MM.1S (cell line): ENCODE data around the gene NOD1.
"Not testable (repeated sequence)": the region's sequence is repeated elsewhere in the genome, so short reads cannot be mapped to it uniquely, and the experiment has no call there.

Experiments
- DNase-seq: peaks from one replicate; pipeline ENCODE4 v3.0.0-alpha.2; 2015
- H2AFZ ChIP-seq: fragments of 300-600 bp; sonication (generic); 2 replicates; pipeline ENCODE4 v1.6.0; 2016; ENCODE audit warnings: antibody characterized with exemption, low read length
- H3F3A ChIP-seq: fragments of 300-600 bp; sonication (generic); 2 replicates; pipeline ENCODE4 v1.6.1; 2016; ENCODE audit warnings: mild to moderate bottlenecking, antibody characterized with exemption, low read length, moderate library complexity, mixed read lengths; ENCODE audit not compliant: insufficient read depth
- H3K27ac ChIP-seq: fragments of 300-600 bp; sonication (generic); 2 replicates; pipeline ENCODE4 v1.5.1; 2016; ENCODE audit warnings: mild to moderate bottlenecking, low read length
- H3K27me3 ChIP-seq: fragments of 300-600 bp; sonication (generic); replicated peaks from 2 replicates; pipeline ENCODE4 v1.6.0; 2016; ENCODE audit warnings: low read length; ENCODE audit not compliant: insufficient read depth
- H3K36me3 ChIP-seq: fragments of 300-600 bp; sonication (generic); replicated peaks from 2 replicates; pipeline ENCODE4 v1.6.1; 2016; ENCODE audit warnings: mild to moderate bottlenecking, low read length, mixed read lengths; ENCODE audit not compliant: insufficient read depth
- H3K4me1 ChIP-seq: fragments of 300-600 bp; sonication (generic); 2 replicates; pipeline ENCODE4 v1.6.1; 2016; ENCODE audit warnings: low read length, mixed read lengths
- H3K4me2 ChIP-seq: fragments of 300-600 bp; sonication (generic); 2 replicates; pipeline ENCODE4 v1.6.0; 2016; ENCODE audit warnings: low read depth, low read length
- H3K4me3 ChIP-seq: fragments of 300-600 bp; sonication (generic); 2 replicates; pipeline ENCODE4 v1.5.1; 2016; ENCODE audit warnings: low read length, mixed read lengths
- H3K79me2 ChIP-seq: fragments of 300-600 bp; sonication (generic); 2 replicates; pipeline ENCODE4 v1.6.1; 2016; ENCODE audit warnings: mixed run types, low read length, mixed read lengths
- H3K9ac ChIP-seq: fragments of 300-600 bp; sonication (generic); 2 replicates; pipeline ENCODE4 v1.6.1; 2016; ENCODE audit warnings: low read length, mixed read lengths
- H3K9me2 ChIP-seq: fragments of 300-600 bp; sonication (generic); replicated peaks from 2 replicates; pipeline ENCODE4 v1.6.1; 2016; ENCODE audit warnings: mild to moderate bottlenecking, low read length, mixed read lengths; ENCODE audit not compliant: insufficient read depth
- H3K9me3 ChIP-seq: fragments of 300-600 bp; sonication (generic); replicated peaks from 2 replicates; pipeline ENCODE4 v1.6.1; 2016; ENCODE audit warnings: mild to moderate bottlenecking, low read length, mixed read lengths; ENCODE audit not compliant: insufficient read depth
- H4K20me1 ChIP-seq: fragments of 300-600 bp; sonication (generic); 2 replicates; pipeline ENCODE4 v1.6.1; 2016; ENCODE audit warnings: mild to moderate bottlenecking, low read length, moderate library complexity, mixed read lengths; ENCODE audit not compliant: insufficient read depth
- EZH2 ChIP-seq: fragments of 300-600 bp; sonication (generic); optimal IDR thresholded peaks from 2 replicates; pipeline ENCODE3; 2017; ENCODE audit warnings: low read depth, mild to moderate bottlenecking, antibody characterized with exemption, low read length, mixed read lengths
- EZH2phosphoT487 ChIP-seq: fragments of 300-600 bp; sonication (generic); IDR thresholded peaks from 2 replicates; pipeline ENCODE4 v1.6.1; 2018; ENCODE audit warnings: antibody characterized with exemption, low read length
- TF ChIP-seq, protein P1 (sequence below): fragments of 300-600 bp; sonication (generic); IDR thresholded peaks from 2 replicates; pipeline ENCODE4 v1.5.1; 2016; ENCODE audit warnings: antibody characterized with exemption, low read length, mixed read lengths

NOD1 gene

DNA sequence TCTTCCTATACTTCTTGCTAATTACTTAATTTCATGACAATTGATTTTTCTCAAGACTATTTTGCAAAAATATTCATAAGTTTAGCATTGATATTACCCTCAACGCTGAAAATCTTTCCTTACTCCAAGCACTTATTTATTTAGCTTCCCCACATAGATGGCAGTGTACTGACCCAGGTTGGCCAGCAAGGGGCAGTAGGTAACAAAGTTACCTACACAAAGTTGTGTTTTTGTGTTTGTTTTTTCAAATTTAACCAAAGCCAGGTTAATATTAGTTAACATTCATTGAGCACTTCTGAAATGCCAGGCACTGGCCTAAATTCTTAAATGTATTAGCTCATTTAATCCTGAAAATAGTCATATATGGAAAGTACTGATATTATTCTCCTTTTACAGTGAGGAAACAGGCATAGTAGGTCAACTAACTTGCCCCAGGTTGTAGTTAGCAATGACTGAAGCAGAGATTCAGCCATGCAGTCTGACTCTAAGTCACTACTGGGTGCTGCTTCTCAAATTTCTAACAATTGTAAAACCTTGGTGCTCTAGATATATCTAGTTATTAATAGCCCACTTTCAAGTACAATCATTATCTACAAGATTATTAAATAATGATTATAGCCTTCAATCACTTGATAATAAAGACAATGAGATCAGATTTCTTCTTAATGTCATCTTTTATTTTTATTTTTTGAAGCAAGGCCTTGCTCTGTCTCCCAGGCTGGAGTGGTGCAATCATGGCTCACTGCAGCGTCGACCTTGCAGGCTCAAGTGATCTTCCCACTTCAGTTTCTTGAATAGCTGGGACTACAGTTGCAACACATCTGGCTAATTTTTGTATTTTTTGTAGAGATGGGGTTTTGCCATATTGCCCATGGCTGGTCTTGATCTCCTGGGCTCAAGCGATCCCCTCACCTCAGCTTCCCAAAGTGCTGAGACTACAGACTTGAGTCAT lies 31.8 kb upstream of the NOD1 start:
- H3K27ac ChIP-seq, result no peak overlapping the region
- no peak overlapping the region for H3K4me2 ChIP-seq
- DNase-seq, result peak; percentile 39
- no peaks in the 10 kb centered on the region for H3F3A ChIP-seq
- no peaks in the 10 kb centered on the region for H3K79me2 ChIP-seq
- no peak overlapping the region for H3K4me3 ChIP-seq
- H4K20me1 ChIP-seq, result no peaks in the 10 kb centered on the region
- no peak for TF ChIP-seq EZH2
- TF ChIP-seq, protein P1, sequence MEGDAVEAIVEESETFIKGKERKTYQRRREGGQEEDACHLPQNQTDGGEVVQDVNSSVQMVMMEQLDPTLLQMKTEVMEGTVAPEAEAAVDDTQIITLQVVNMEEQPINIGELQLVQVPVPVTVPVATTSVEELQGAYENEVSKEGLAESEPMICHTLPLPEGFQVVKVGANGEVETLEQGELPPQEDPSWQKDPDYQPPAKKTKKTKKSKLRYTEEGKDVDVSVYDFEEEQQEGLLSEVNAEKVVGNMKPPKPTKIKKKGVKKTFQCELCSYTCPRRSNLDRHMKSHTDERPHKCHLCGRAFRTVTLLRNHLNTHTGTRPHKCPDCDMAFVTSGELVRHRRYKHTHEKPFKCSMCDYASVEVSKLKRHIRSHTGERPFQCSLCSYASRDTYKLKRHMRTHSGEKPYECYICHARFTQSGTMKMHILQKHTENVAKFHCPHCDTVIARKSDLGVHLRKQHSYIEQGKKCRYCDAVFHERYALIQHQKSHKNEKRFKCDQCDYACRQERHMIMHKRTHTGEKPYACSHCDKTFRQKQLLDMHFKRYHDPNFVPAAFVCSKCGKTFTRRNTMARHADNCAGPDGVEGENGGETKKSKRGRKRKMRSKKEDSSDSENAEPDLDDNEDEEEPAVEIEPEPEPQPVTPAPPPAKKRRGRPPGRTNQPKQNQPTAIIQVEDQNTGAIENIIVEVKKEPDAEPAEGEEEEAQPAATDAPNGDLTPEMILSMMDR, result peak; percentile 86
- TF ChIP-seq EZH2phosphoT487, result no peak
- H3K9me2 ChIP-seq, result no peaks in the 10 kb centered on the region
- H3K36me3 ChIP-seq, result no peaks in the 10 kb centered on the region
- no peaks in the 10 kb centered on the region for H3K27me3 ChIP-seq
- H3K4me1 ChIP-seq, result no peaks in the 10 kb centered on the region
- no peaks in the 10 kb centered on the region for H3K9me3 ChIP-seq
- H2AFZ ChIP-seq, result no peak overlapping the region
- H3K9ac ChIP-seq, result no peak overlapping the region

DNA sequence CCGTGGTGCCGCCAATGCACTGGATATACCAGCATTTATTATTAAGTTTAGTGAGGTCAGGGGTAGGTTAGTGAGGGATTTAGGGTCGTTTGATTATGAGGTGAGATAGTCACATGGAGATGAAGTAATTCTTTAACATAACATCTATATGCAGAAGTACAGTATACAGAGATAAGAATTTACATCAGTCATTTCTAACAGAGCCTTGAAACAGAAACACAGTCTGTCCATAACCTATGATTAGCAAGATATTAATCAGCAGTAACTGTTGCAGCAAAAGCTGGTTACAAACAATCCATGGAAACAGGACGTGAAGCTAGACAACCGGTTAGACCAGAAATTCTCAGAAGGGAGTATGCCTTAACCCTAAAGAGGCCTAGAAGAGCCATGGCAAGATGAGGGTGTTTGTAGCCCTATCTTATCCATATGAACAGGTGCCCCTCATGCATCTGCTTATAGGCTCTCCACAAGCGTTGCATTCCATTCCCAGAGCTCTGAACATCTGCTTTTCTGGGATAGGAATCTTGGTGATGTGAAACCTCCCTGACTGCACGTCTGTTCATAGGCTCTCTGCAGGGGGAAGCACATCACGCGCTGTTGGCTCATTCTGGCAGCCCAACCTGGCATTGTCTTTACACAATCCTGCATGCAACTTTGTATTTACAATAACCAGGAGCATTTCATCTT lies 30.7 kb upstream of the NOD1 start:
- not testable (repeated sequence) for H3K36me3 ChIP-seq, H3K4me3 ChIP-seq

DNA sequence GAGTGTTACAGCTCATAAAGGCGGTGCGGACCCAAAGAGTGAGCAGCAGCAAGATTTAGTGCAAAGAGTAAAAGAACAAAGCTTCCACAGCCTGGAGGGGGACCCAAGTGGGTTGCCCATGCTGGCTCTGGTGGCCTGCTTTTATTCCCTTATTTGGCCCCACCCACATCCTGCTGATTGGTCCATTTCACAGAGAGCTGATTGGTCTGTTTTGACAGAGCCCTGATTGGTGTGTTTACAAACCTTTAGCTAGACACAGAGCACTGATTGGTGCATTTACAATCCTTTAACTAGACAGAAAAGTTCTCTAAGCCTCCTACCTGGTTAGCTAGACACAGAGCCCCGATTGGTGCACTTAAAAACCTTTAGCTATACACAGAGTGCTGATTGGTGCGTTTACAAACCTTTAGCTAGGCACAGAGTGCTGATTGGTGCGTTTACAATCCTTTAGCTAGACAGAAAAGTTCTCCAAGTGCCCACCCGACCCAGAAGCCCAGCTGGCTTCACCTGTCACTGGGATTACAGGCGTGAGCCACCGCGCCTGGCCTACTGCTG lies 28.8 kb upstream of the NOD1 start:
- H3K9me2 ChIP-seq, H3K4me3 ChIP-seq, H4K20me1 ChIP-seq, H2AFZ ChIP-seq, DNase-seq, H3F3A ChIP-seq, H3K4me1 ChIP-seq, H3K9ac ChIP-seq, H3K27me3 ChIP-seq, H3K27ac ChIP-seq, H3K36me3 ChIP-seq, H3K9me3 ChIP-seq, H3K4me2 ChIP-seq: not testable (repeated sequence)
- H3K79me2 ChIP-seq, result peaks cover 20% of the 10 kb centered on the region

More for the DNA sequence above, 30.7 kb upstream of the NOD1 start:
- not testable (repeated sequence) for H3K9ac ChIP-seq, H3K9me3 ChIP-seq, H3K27me3 ChIP-seq, DNase-seq, H3K4me1 ChIP-seq, H3K79me2 ChIP-seq, H4K20me1 ChIP-seq, H3K4me2 ChIP-seq, H2AFZ ChIP-seq, H3F3A ChIP-seq, H3K27ac ChIP-seq, H3K9me2 ChIP-seq

DNA sequence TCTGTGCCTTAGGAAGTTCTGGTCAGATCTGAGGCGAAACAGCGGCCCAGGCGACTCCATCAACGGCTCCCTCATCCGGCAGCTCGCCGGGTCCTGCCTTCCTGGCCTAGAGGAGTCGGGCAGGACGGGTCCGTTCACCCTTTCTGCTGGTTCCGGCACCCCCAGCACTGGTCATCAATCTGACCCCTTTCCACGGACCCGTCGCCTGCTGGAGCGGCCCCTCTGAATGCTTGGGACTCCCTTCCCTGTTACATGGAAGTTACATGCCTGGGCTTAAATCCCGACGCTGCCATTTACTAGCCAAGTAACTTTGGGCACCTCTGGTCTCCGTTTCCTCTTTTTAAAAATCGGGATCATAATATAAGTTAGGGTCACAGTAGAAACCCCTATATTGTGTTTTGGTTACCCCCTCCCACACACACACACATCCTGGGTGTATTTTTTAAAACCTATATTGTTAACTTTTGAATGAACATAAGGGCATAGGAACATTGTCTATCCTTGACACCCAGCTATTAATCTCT lies 26.7 kb upstream of the NOD1 start:
- Histone ChIP-seq H3K9me3 (no peaks in the 10 kb centered on the region), H3K9me2 (no peaks in the 10 kb centered on the region), H3K4me1 (peaks cover 9% of the 10 kb centered on the region; the same call in 1 of the 2 replicates), H3F3A (no peaks in the 10 kb centered on the region), H3K9ac (peak overlapping the region; percentile 69), H3K4me2 (peak overlapping the region; percentile 94), H3K4me3 (peak overlapping the region; percentile 82), H3K36me3 (no peaks in the 10 kb centered on the region), H3K79me2 (peaks cover 42% of the 10 kb centered on the region), H3K27me3 (no peaks in the 10 kb centered on the region), H2AFZ (peak overlapping the region; percentile 87), H4K20me1 (no peaks in the 10 kb centered on the region), H3K27ac (peak overlapping the region; percentile 38; the same call in 1 of the 2 replicates)
- TF ChIP-seq EZH2phosphoT487 (no peak), EZH2 (no peak)
- TF ChIP-seq, protein P1, result no peak
- DNase-seq, result no peak
